H1 (cell line): ENCODE data around the gene XPO6. TPM values are rescaled to one million over a fixed set of nuclear protein-coding genes. Genes with fewer than 3 reads are reported as not detected.

Source experiments
- CTCF ChIA-PET: fragments of 300-600 bp; sonication (Branson Sonifier 250); formaldehyde crosslinking; loops from one replicate; lab custom pipeline; 2021; ENCODE audit not compliant: partially characterized antibody; lab: Charles Lee
- POLR2A ChIA-PET: fragments of 300-600 bp; sonication (Branson Sonifier 250); formaldehyde crosslinking; loops from one replicate; lab custom pipeline; 2021; ENCODE audit warnings: inconsistent platforms; ENCODE audit not compliant: partially characterized antibody; lab: Charles Lee
- DNase-seq, 2 experiments: peaks; one replicate each; pipeline versions ENCODE4 v3.0.0 to v3.0.0-alpha.2; 2010 to 2022; ENCODE audit warnings: low spot score in 2 of 2, low read depth in 1 of 2, mixed read lengths in 1 of 2
- FAIRE-seq: peaks from 2 replicates; lab custom pipeline; 2011; peaks lifted over from hg19 to GRCh38; lab: Jason Lieb, UNC
- H2AFZ ChIP-seq: 2 replicates; pipeline ENCODE4 v1.8.1; 2012; ENCODE audit warnings: low read length, inconsistent platforms
- H2AK5ac ChIP-seq: 2 replicates; pipeline ENCODE4 v1.6.1; 2013; ENCODE audit warnings: low read depth, low read length
- H2BK120ac ChIP-seq: replicated peaks from 2 replicates; pipeline ENCODE3; 2013; ENCODE audit warnings: low read depth, low read length, inconsistent platforms
- H2BK12ac ChIP-seq: 2 replicates; pipeline ENCODE4 v1.6.1; 2013; ENCODE audit warnings: low read depth, low read length
- H2BK15ac ChIP-seq: 2 replicates; pipeline ENCODE4 v1.6.1; 2013; ENCODE audit warnings: low read length
- H2BK20ac ChIP-seq: 2 replicates; pipeline ENCODE4 v1.6.1; 2013; ENCODE audit warnings: low read length
- H2BK5ac ChIP-seq: 2 replicates; pipeline ENCODE4 v1.6.1; 2013; ENCODE audit warnings: low read depth, low read length
- H3K14ac ChIP-seq: 2 replicates; pipeline ENCODE4 v1.6.1; 2013; ENCODE audit warnings: inconsistent platforms; ENCODE audit not compliant: insufficient read length
- H3K18ac ChIP-seq: 2 replicates; pipeline ENCODE4 v1.6.1; 2013; ENCODE audit warnings: low read length; ENCODE audit errors: extremely low read depth
- H3K23ac ChIP-seq: 2 replicates; pipeline ENCODE4 v1.6.1; 2013; ENCODE audit warnings: inconsistent platforms; ENCODE audit not compliant: insufficient read length
- H3K23me2 ChIP-seq: 2 replicates; pipeline ENCODE4 v1.6.1; 2013; ENCODE audit warnings: low read depth, low read length
- H3K27ac ChIP-seq: 2 replicates; pipeline ENCODE4 v1.6.1; 2011; ENCODE audit warnings: low read depth, low read length, inconsistent platforms
- H3K27me3 ChIP-seq, 4 experiments: replicated peaks in 1 of 4; 1 replicate in 1 of 4; 2 replicates in 3 of 4; pipeline versions ENCODE4 v1.6.1 to v1.8.1; 2011 to 2013; ENCODE audit warnings: low read length in 3 of 4, mild to moderate bottlenecking in 3 of 4, inconsistent platforms in 2 of 4, mixed read lengths in 2 of 4, moderate library complexity in 1 of 4; ENCODE audit not compliant: control insufficient read depth in 3 of 4, insufficient read depth in 3 of 4; ENCODE audit errors: extremely low read depth in 1 of 4
- H3K36me3 ChIP-seq, 4 experiments: 2 replicates each; pipeline versions ENCODE4 v1.6.1 to v1.8.1; 2011 to 2013; ENCODE audit warnings: mild to moderate bottlenecking in 4 of 4, low read length in 3 of 4, moderate library complexity in 2 of 4, control low read depth in 1 of 4, inconsistent platforms in 1 of 4; ENCODE audit not compliant: insufficient read depth in 4 of 4, control insufficient read depth in 2 of 4
- H3K4ac ChIP-seq: replicated peaks from 2 replicates; pipeline ENCODE3; 2013; ENCODE audit warnings: low read length, low read depth, mixed read lengths, inconsistent platforms; ENCODE audit not compliant: insufficient read length
- H3K4me1 ChIP-seq, 4 experiments: replicated peaks in 1 of 4; 1 replicate in 1 of 4; 2 replicates in 3 of 4; pipeline versions ENCODE4 v1.6.1 to v1.8.1; 2011 to 2013; ENCODE audit warnings: low read length in 3 of 4, inconsistent platforms in 2 of 4, mixed read lengths in 1 of 4; ENCODE audit not compliant: insufficient read depth in 4 of 4, control insufficient read depth in 3 of 4
- H3K4me2 ChIP-seq, 2 experiments: 2 replicates each; pipeline versions ENCODE4 v1.6.1 to v1.8.1; 2011 to 2013; ENCODE audit warnings: low read depth in 2 of 2, low read length in 2 of 2, control low read depth in 1 of 2, inconsistent platforms in 1 of 2, mild to moderate bottlenecking in 1 of 2; ENCODE audit not compliant: insufficient read depth in 1 of 2
- H3K4me3 ChIP-seq, 4 experiments: fragments of 200-600, 300-600 bp in 1 of 4; sonication (generic), shearing (Covaris generic), sonication (Bioruptor Twin) in 1 of 4; 2 replicates each; pipeline versions ENCODE4 v1.5.1 to v1.8.1; 2011 to 2016; ENCODE audit warnings: low read length in 4 of 4, low read depth in 3 of 4, control low read depth in 2 of 4, inconsistent platforms in 2 of 4, mild to moderate bottlenecking in 2 of 4, mixed read lengths in 1 of 4, moderate library complexity in 1 of 4; ENCODE audit not compliant: insufficient read depth in 2 of 4; ENCODE audit errors: extremely low read depth in 1 of 4
- H3K56ac ChIP-seq: replicated peaks from 2 replicates; pipeline ENCODE3; 2013; ENCODE audit warnings: low read depth, mild to moderate bottlenecking, mixed read lengths, low read length, inconsistent platforms; ENCODE audit not compliant: insufficient read length
- H3K79me1 ChIP-seq: 2 replicates; pipeline ENCODE4 v1.6.1; 2013; ENCODE audit warnings: low read depth, low read length, control low read depth
- H3K79me2 ChIP-seq, 2 experiments: 2 replicates each; pipeline versions ENCODE4 v1.6.1 to v1.8.1; 2012 to 2013; ENCODE audit warnings: low read length in 2 of 2, mild to moderate bottlenecking in 2 of 2, inconsistent platforms in 1 of 2; ENCODE audit not compliant: insufficient read depth in 2 of 2, control insufficient read depth in 1 of 2
- H3K9ac ChIP-seq, 4 experiments: replicated peaks in 1 of 4; 1 replicate in 1 of 4; 2 replicates in 3 of 4; pipeline versions ENCODE4 v1.6.1 to v1.8.1; 2011 to 2013; ENCODE audit warnings: low read depth in 3 of 4, low read length in 3 of 4, control low read depth in 2 of 4, mild to moderate bottlenecking in 2 of 4, moderate library complexity in 2 of 4, inconsistent platforms in 1 of 4; ENCODE audit errors: extremely low read depth in 1 of 4
- H3K9me3 ChIP-seq, 2 experiments: 2 replicates each; pipeline versions ENCODE4 v1.6.1 to v1.8.1; 2012 to 2013; ENCODE audit warnings: mild to moderate bottlenecking in 2 of 2, moderate library complexity in 2 of 2, control low read depth in 1 of 2, inconsistent platforms in 1 of 2, low read depth in 1 of 2, low read length in 1 of 2, mixed read lengths in 1 of 2; ENCODE audit not compliant: insufficient read depth in 2 of 2
- H4K20me1 ChIP-seq, 2 experiments: replicated peaks in 1 of 2; 2 replicates each; pipeline versions ENCODE3 to v1.8.1; 2011 to 2013; ENCODE audit warnings: inconsistent platforms in 2 of 2, low read length in 2 of 2, mild to moderate bottlenecking in 1 of 2; ENCODE audit not compliant: insufficient read depth in 2 of 2, control insufficient read depth in 1 of 2
- H4K5ac ChIP-seq: 2 replicates; pipeline ENCODE4 v1.6.1; 2013; ENCODE audit warnings: low read length, low read depth, mixed read lengths, inconsistent platforms; ENCODE audit not compliant: insufficient read length
- H4K8ac ChIP-seq: 2 replicates; pipeline ENCODE4 v1.8.0; 2013; ENCODE audit warnings: mild to moderate bottlenecking, moderate library complexity, low read length, inconsistent platforms; ENCODE audit not compliant: insufficient read depth; ENCODE audit errors: extremely low read depth
- H4K91ac ChIP-seq: replicated peaks from 2 replicates; pipeline ENCODE3; 2013; ENCODE audit warnings: low read length, mixed read lengths, inconsistent platforms; ENCODE audit not compliant: insufficient read length
- USF2 ChIP-seq: IDR thresholded peaks from 2 replicates; pipeline ENCODE4 v1.6.1; 2011; ENCODE audit warnings: low read length, improper control_type of control experiment
- WGBS, 2 experiments: shearing (Covaris generic) in 1 of 2; methylation state at CpG; one replicate each; pipeline versions ENCODE4 v1.1.6 to v1.1.7; 2013 to 2015; ENCODE audit warnings: low lambda C conversion rate in 2 of 2, mixed read lengths in 2 of 2, inconsistent platforms in 1 of 2, low coverage in 1 of 2, missing lambda C conversion rate in 1 of 2; ENCODE audit not compliant: insufficient replicate concordance in 2 of 2, insufficient coverage in 1 of 2, insufficient read length in 1 of 2; ENCODE audit errors: extremely low coverage in 1 of 2, missing lambda C conversion rate in 1 of 2; 5-methylcytosine and 5-hydroxymethylcytosine counted together
- polyA plus RNA-seq, 7 experiments: library from polyadenylated mRNA; depleted of rRNA in 3 of 7; stranded (reverse) in 5 of 7; unstranded in 2 of 7; fragments of >200 nt in 5 of 7; fragments of 200-250 nt in 2 of 7; gene quantifications; 1 replicate in 5 of 7; 2 replicates in 1 of 7; 4 replicates in 1 of 7; pipeline versions ENCODE4 v1.2.1 to v1.2.3, GENCODE V29; 2011 to 2013; ENCODE audit warnings: missing spikeins in 2 of 7, mixed read lengths in 2 of 7
- total RNA-seq: library from RNA; stranded (reverse); fragmentation: NEBNext Ultra II Directional; extraction: Animal tissue kit (Norgen Biotek cat#: 25700); gene quantifications from 2 replicates; pipeline ENCODE4 v1.2.1, GENCODE V29; 2021

XPO6 gene
- total and polyA plus RNA-seq, 2 of the 8 experiments (the other 6 are each of a cell fraction or from before 2014, with no cell fraction given): 152 to 254 TPM

GRCh38 chr16:28108590-28109247, 103.0 kb downstream of the XPO6 start:
- no peak overlapping the region for H4K91ac ChIP-seq
- no peak overlapping the region for H2BK12ac ChIP-seq
- no peaks in the 10 kb centered on the region for H3K27me3 ChIP-seq
- H3K4ac ChIP-seq: no peak overlapping the region
- no peak overlapping the region for H2AK5ac ChIP-seq
- no peak overlapping the region for H3K4me2 ChIP-seq
- no peak overlapping the region for H3K14ac ChIP-seq
- WGBS, 2 experiments: 86% methylated on average over 12 of the region's 12 CpGs; no CpG with 5 or more reads in 1 of the 2 experiments
- POLR2A ChIA-PET: no interaction called here
- peaks cover 17 to 80% (median 51%) of the 10 kb centered on the region in 4 experiments for H3K36me3 ChIP-seq
- H4K8ac ChIP-seq: no peak overlapping the region
- TF ChIP-seq USF2: no peak
- TF ChIP-seq, all 59 proteins: peak for 0
- DNase-seq: no peak
- H4K5ac ChIP-seq: no peak overlapping the region
- H2BK120ac ChIP-seq: no peak overlapping the region
- no peaks in the 10 kb centered on the region for H3K79me2 ChIP-seq
- H3K9ac ChIP-seq: no peak overlapping the region
- peaks cover 3 to 10% of the 10 kb centered on the region in 2 experiments for H4K20me1 ChIP-seq
- no peak overlapping the region for H3K56ac ChIP-seq
- CTCF ChIA-PET: interaction anchor here (0.6 kb wide), 1 partner anchor 243 kb away, joined by 3 read pairs; no protein-coding TSS in a partner anchor
- no peak overlapping the region for H2BK20ac ChIP-seq
- no peak for FAIRE-seq
- H3K79me1 ChIP-seq: no peaks in the 10 kb centered on the region; the same call in 1 of the 2 replicates
- no peak overlapping the region for H2AFZ ChIP-seq
- H3K9me3 ChIP-seq: no peaks in the 10 kb centered on the region
- no peaks in the 10 kb centered on the region for H3K4me1 ChIP-seq
- H3K23ac ChIP-seq: no peak overlapping the region
- no peak overlapping the region for H3K18ac ChIP-seq
- H3K27ac ChIP-seq: no peak overlapping the region
- H3K23me2 ChIP-seq: no peaks in the 10 kb centered on the region
- no peak overlapping the region for H2BK5ac ChIP-seq
- H3K4me3 ChIP-seq: no peak overlapping the region
- H2BK15ac ChIP-seq: no peak overlapping the region
